HUES6 (cell line): Measurements from ENCODE around the gene ARID3B.

Source experiments
- H3K27ac ChIP-seq: 2 replicates; pipeline ENCODE4 v1.7.0; 2013; ENCODE audit warnings: low read depth, mild to moderate bottlenecking, low read length, inconsistent platforms
- H3K27me3 ChIP-seq: 2 replicates; pipeline ENCODE4 v1.6.1; 2013; ENCODE audit warnings: low read length; ENCODE audit not compliant: control insufficient read depth, insufficient read depth
- H3K36me3 ChIP-seq: 2 replicates; pipeline ENCODE4 v1.6.1; 2013; ENCODE audit warnings: low read length; ENCODE audit not compliant: control insufficient read depth, insufficient read depth
- H3K4me1 ChIP-seq: 2 replicates; pipeline ENCODE4 v1.6.1; 2013; ENCODE audit warnings: low read length; ENCODE audit not compliant: control insufficient read depth, insufficient read depth
- H3K4me3 ChIP-seq: 2 replicates; pipeline ENCODE4 v1.5.1; 2013; ENCODE audit warnings: low read depth, low read length
- H3K9ac ChIP-seq: one replicate; pipeline ENCODE4 v1.6.1; 2013; ENCODE audit warnings: mild to moderate bottlenecking, low read length
- H3K9me3 ChIP-seq: 2 replicates; pipeline ENCODE4 v1.6.1; 2013; ENCODE audit warnings: low read depth, low read length; ENCODE audit not compliant: control insufficient read depth, insufficient read depth

The ARID3B gene, protein sequence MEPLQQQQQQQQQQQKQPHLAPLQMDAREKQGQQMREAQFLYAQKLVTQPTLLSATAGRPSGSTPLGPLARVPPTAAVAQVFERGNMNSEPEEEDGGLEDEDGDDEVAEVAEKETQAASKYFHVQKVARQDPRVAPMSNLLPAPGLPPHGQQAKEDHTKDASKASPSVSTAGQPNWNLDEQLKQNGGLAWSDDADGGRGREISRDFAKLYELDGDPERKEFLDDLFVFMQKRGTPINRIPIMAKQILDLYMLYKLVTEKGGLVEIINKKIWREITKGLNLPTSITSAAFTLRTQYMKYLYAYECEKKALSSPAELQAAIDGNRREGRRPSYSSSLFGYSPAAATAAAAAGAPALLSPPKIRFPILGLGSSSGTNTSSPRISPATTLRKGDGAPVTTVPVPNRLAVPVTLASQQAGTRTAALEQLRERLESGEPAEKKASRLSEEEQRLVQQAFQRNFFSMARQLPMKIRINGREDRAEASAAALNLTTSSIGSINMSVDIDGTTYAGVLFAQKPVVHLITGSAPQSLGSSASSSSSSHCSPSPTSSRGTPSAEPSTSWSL

DNA sequence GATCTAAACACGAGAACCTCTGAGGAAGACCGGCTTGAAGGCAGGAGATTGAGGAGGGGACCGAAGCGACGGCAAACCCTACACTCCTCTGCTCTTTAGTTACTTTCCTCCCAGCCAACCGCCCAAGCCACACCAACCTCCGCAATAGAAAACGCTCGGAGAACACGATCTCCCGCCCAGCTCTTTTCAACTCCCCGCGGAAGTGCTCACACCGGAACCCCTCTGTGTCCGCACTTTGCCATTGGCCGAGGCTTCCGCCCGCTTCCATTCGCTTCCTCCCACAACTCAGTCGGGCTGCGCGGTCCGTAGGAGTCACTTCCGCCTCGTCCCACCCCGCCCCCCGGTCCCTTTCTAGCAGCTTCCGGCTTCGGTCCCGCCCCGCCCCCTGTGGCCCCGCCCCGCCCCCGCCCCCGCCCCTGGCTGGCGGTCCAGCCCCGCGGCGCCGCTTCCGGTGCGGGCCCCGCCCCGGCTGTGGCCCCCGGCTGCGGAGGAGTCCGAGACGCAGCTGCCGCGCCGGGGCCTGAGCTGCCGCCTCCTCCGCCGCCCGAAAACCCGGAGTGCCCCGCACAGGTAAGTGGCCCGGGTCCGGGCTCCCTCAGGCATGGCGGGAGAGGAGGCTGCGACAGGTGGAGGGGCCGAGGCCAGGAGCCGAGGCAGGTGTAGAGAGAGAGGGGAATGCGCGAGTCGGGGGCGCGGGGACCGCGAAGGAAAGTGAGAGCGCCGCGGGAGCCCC, at the start of gene ARID3B:
TSS of gene ARID3B (plus strand) at position 460 of the 733 bp plus-strand sequence. CDS start 2,717 bp downstream, outside the sequence.
- Histone ChIP-seq H3K4me3 (peak within 1 kb of the TSS; percentile 95), H3K27ac (peak within 1 kb of the TSS; percentile 96), H3K27me3 (no peaks in the 10 kb centered on the region), H3K9ac (peak within 1 kb of the TSS; percentile 95), H3K36me3 (peaks cover 18% of the 10 kb centered on the region), H3K4me1 (peaks cover 26% of the 10 kb centered on the region), H3K9me3 (no peaks in the 10 kb centered on the region)

GRCh38 chr15:74496648-74497047, 44.4 kb upstream of the ARID3B start:
- no peak overlapping the region for H3K4me3 ChIP-seq
- H3K9ac ChIP-seq: no peak overlapping the region
- peaks cover 5% of the 10 kb centered on the region for H3K36me3 ChIP-seq
- no peak overlapping the region for H3K27ac ChIP-seq
- no peaks in the 10 kb centered on the region for H3K27me3 ChIP-seq
- no peaks in the 10 kb centered on the region for H3K4me1 ChIP-seq
- no peaks in the 10 kb centered on the region for H3K9me3 ChIP-seq

- Histone ChIP-seq H3K27ac (no peak overlapping the region), H3K9me3 (no peaks in the 10 kb centered on the region), H3K4me3 (no peak overlapping the region), H3K4me1 (no peaks in the 10 kb centered on the region), H3K9ac (no peak overlapping the region), H3K27me3 (no peaks in the 10 kb centered on the region), H3K36me3 (peaks cover 5% of the 10 kb centered on the region)
Observed at GRCh38 chr15:74497584-74497983, 43.4 kb upstream of the ARID3B start.

DNA sequence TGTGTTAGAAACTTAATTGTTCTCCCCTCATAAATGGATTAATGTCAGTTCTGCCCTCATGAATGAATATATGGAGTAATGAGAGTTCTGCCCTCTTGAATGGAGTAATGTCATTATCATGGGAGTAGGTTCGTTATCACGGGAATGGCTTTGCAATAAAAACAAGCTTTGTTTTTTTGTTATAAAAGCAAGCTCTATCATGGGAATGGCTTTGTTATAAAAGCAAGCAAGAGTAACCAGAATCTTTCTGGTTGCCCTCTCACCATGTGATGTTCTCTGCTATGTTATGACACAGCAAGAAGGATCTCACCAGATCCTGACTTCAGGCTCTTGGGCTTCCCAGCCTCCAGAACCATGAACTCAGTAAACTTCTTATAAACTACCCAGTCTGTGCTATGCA, 41.7 kb upstream of the ARID3B start:
- H3K4me1 ChIP-seq: no peaks in the 10 kb centered on the region
- H3K9me3 ChIP-seq: no peaks in the 10 kb centered on the region
- no peak overlapping the region for H3K4me3 ChIP-seq
- peaks cover 2% of the 10 kb centered on the region; the same call in 1 of the 2 replicates for H3K36me3 ChIP-seq
- H3K27ac ChIP-seq: no peak overlapping the region
- H3K27me3 ChIP-seq: no peaks in the 10 kb centered on the region
- no peak overlapping the region for H3K9ac ChIP-seq

DNA sequence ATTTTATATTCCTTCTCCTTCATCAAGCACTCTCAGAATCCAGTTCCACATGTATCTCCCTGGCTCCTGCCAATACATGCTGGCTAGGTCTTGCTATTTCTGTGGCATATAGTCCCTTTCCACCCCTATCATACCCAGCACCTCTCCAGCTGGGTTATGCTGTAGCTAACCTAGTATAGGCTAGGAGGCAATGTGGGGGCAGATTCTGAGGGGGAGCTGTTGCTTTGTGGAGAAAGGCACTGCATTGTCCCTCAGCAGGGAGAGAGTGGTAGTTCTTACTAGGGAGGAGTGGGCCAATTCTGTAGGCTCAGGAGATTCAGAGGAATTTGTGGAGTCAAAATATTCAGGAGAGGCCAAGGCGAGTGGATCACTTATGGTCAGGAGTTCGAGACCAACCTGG, 40.6 kb upstream of the ARID3B start:
- no peak overlapping the region for H3K27ac ChIP-seq
- peaks cover 2% of the 10 kb centered on the region; the same call in 1 of the 2 replicates for H3K36me3 ChIP-seq
- H3K9me3 ChIP-seq: no peaks in the 10 kb centered on the region
- H3K4me3 ChIP-seq: no peak overlapping the region
- H3K4me1 ChIP-seq: no peaks in the 10 kb centered on the region
- no peak overlapping the region for H3K9ac ChIP-seq
- no peaks in the 10 kb centered on the region for H3K27me3 ChIP-seq

GRCh38 chr15:74502301-74502700, 38.7 kb upstream of the ARID3B start:
- no peaks in the 10 kb centered on the region for H3K4me1 ChIP-seq
- H3K36me3 ChIP-seq: peaks cover 8% of the 10 kb centered on the region; the same call in 1 of the 2 replicates
- no peak overlapping the region for H3K9ac ChIP-seq
- H3K9me3 ChIP-seq: no peaks in the 10 kb centered on the region
- no peak overlapping the region for H3K4me3 ChIP-seq
- H3K27ac ChIP-seq: no peak overlapping the region
- no peaks in the 10 kb centered on the region for H3K27me3 ChIP-seq

DNA sequence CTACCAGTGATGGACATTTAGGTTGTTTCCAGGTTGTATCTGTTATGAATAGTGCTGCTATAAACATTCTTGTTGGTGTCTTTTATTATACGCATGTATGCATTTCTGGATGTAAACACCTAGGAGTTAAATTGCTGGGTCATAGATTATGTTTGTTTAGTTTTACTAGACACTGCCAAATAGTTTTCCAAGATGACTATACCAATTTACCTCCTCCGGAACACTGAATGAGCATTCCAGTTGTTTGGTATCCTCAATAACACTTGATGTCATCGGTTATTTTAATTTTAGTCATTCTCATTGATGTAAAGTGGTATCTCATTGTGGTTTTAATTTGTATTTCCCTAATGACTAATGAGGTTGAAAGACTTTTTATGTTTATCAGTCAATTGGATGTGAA, 36.6 kb upstream of the ARID3B start:
- Histone ChIP-seq H3K27ac (no peak overlapping the region), H3K4me3 (no peak overlapping the region), H3K4me1 (no peaks in the 10 kb centered on the region), H3K36me3 (peaks cover 8% of the 10 kb centered on the region; the same call in 1 of the 2 replicates), H3K9ac (no peak overlapping the region), H3K9me3 (no peaks in the 10 kb centered on the region), H3K27me3 (no peaks in the 10 kb centered on the region)

DNA sequence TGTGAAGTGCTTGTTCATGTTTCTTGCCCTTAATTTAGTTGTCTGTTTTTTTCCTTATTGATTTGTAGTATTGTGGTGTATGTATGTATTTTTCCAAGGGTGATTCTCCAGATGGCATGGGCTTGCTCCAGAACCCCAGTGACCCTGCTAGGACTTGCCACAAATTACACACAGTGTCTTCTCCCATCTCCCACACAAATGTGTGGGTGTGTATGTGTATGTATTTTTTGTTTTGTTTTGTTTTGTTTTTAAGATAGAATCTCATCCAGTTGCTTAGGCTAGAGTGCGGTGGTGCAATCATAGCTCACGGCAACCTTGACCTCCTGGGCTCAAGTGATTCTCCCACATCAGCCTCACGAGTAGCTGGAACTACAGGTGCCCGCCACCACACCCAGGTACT, 36.2 kb upstream of the ARID3B start:
- Histone ChIP-seq H3K4me1 (no peaks in the 10 kb centered on the region), H3K4me3 (no peak overlapping the region), H3K9ac (no peak overlapping the region), H3K9me3 (no peaks in the 10 kb centered on the region), H3K36me3 (peaks cover 8% of the 10 kb centered on the region; the same call in 1 of the 2 replicates), H3K27ac (no peak overlapping the region), H3K27me3 (no peaks in the 10 kb centered on the region)

- Histone ChIP-seq H3K4me3 (no peak overlapping the region), H3K9me3 (no peaks in the 10 kb centered on the region), H3K27me3 (no peaks in the 10 kb centered on the region), H3K27ac (no peak overlapping the region), H3K4me1 (no peaks in the 10 kb centered on the region), H3K36me3 (peaks cover 8% of the 10 kb centered on the region; the same call in 1 of the 2 replicates), H3K9ac (no peak overlapping the region)
Observed at GRCh38 chr15:74505837-74506514, 35.0 kb upstream of the ARID3B start.

GRCh38 chr15:74506515-74506840, 34.5 kb upstream of the ARID3B start:
- no peaks in the 10 kb centered on the region for H3K4me1 ChIP-seq

More at GRCh38 chr15:74506515-74506840, 34.5 kb upstream of the ARID3B start:
- no peak overlapping the region for H3K9ac ChIP-seq
- H3K9me3 ChIP-seq: no peaks in the 10 kb centered on the region
- no peak overlapping the region for H3K27ac ChIP-seq
- peaks cover 8% of the 10 kb centered on the region; the same call in 1 of the 2 replicates for H3K36me3 ChIP-seq
- no peaks in the 10 kb centered on the region for H3K27me3 ChIP-seq
- no peak overlapping the region for H3K4me3 ChIP-seq
